ENCODE data around the gene EDDM3A.
"Not testable (repeated sequence)": the region's sequence is repeated elsewhere in the genome, so short reads cannot be mapped to it uniquely, and the experiment has no call there.

EDDM3A gene

GRCh38 chr14:20745571-20746358 is at the start of gene EDDM3A:
TSS of gene EDDM3A (plus strand) at chr14:20745887. CDS start at chr14:20747581, 1,694 bp downstream.
- no peak for DNase-seq

GRCh38 chr14:20696764-20697163 is 48.9 kb upstream of the EDDM3A start:
- no peak for DNase-seq

GRCh38 chr14:20697273-20698017 is 48.2 kb upstream of the EDDM3A start:
- DNase-seq = peak; percentile 70

GRCh38 chr14:20698018-20698329 is 47.7 kb upstream of the EDDM3A start:
- DNase-seq = no peak

GRCh38 chr14:20698934-20699333 is 46.8 kb upstream of the EDDM3A start:
- no peak for DNase-seq

- no peak for DNase-seq
These were observed 45.8 kb upstream of the EDDM3A start for GRCh38 chr14:20699931-20700330.

GRCh38 chr14:20700965-20701364 is 44.7 kb upstream of the EDDM3A start:
- not testable (repeated sequence) for DNase-seq

GRCh38 chr14:20706657-20707355 is 38.9 kb upstream of the EDDM3A start:
- no peak for DNase-seq

- no peak for DNase-seq
These were observed 38.1 kb upstream of the EDDM3A start for GRCh38 chr14:20707622-20708021.

GRCh38 chr14:20711261-20711660 is 34.4 kb upstream of the EDDM3A start:
- DNase-seq = no peak

GRCh38 chr14:20711685-20712084 is 34.0 kb upstream of the EDDM3A start:
- no peak for DNase-seq

GRCh38 chr14:20712904-20713303 is 32.8 kb upstream of the EDDM3A start:
- no peak for DNase-seq

GRCh38 chr14:20714593-20715250 is 31.0 kb upstream of the EDDM3A start:
- DNase-seq = no peak

- DNase-seq = no peak
These were observed 25.9 kb upstream of the EDDM3A start for GRCh38 chr14:20719777-20720176.

GRCh38 chr14:20720741-20721140 is 24.9 kb upstream of the EDDM3A start:
- no peak for DNase-seq

- DNase-seq = no peak
These were observed 23.7 kb upstream of the EDDM3A start for GRCh38 chr14:20722016-20722415.

- DNase-seq = peak; percentile 4
These were observed 22.2 kb upstream of the EDDM3A start for GRCh38 chr14:20723488-20723887.

- not testable (repeated sequence) for DNase-seq
These were observed 19.6 kb upstream of the EDDM3A start for GRCh38 chr14:20726121-20726520.

- DNase-seq = no peak
These were observed 19.2 kb upstream of the EDDM3A start for GRCh38 chr14:20726531-20726930.

- no peak for DNase-seq
These were observed 14.8 kb upstream of the EDDM3A start for GRCh38 chr14:20730891-20731290.

- DNase-seq = no peak
These were observed 13.2 kb upstream of the EDDM3A start for GRCh38 chr14:20732477-20732876.

- DNase-seq = no peak
These were observed 12.6 kb upstream of the EDDM3A start for GRCh38 chr14:20732979-20733635.

All from stimulated activated CD4-positive, alpha-beta T cell treated with anti-CD3 and anti-CD28 coated beads, Interleukin-15, amount 100 ng/mL, for 24 hours (primary cell).